ENCODE data around the gene PCK1. TPM values are rescaled to one million over a fixed set of nuclear protein-coding genes. Genes with fewer than 3 reads are reported as not detected.

The PCK1 gene
- total and polyA plus RNA-seq, 2 donors (not counting 1 experiment from before 2014, with no cell fraction given), result under 0.01 TPM; not detected in 1

- Histone ChIP-seq H3K79me2 (ENCODE audit: control insufficient read depth, insufficient read depth, low read length) (no peaks in the 10 kb centered on the region), H2AFZ (ENCODE audit: low read length) (no peak overlapping the region), H3K4me1 (ENCODE audit: control insufficient read depth, extremely low read depth, insufficient read depth, low read length) (no peaks in the 10 kb centered on the region), H3K4me2 (ENCODE audit: extremely low read depth, insufficient read depth, low read length) (no peak overlapping the region), H3K9me3 (ENCODE audit: control insufficient read depth, insufficient read depth, low read depth, low read length) (no peaks in the 10 kb centered on the region), H3K36me3 (ENCODE audit: control insufficient read depth, insufficient read depth, low read length) (no peaks in the 10 kb centered on the region), H3K27me3 (ENCODE audit: control insufficient read depth, insufficient read depth, low read length) (no peaks in the 10 kb centered on the region), H4K20me1 (ENCODE audit: control insufficient read depth, extremely low read depth, insufficient read depth, low read length) (no peaks in the 10 kb centered on the region), H3K27ac (ENCODE audit: insufficient read depth, low read length) (no peak overlapping the region), H3K9ac (ENCODE audit: insufficient read depth, low read length) (no peak overlapping the region), H3K4me3 (replicated peaks in 1 of 4; ENCODE audit: control extremely low read depth in 1 of 4, insufficient read depth in 1 of 4, low read depth in 3 of 4, low read length in 4 of 4) (no peak overlapping the region)
- TF ChIP-seq EZH2 (IDR thresholded peaks at IDR 0.05; ENCODE audit: low read length, missing control alignments), result no peak
- no peak for TF ChIP-seq CTCF (conservative IDR thresholded peaks at IDR 0.05 in 1 of 2, IDR thresholded peaks at IDR 0.05 in 1 of 2; ENCODE audit: low read depth in 1 of 2, low read length in 2 of 2)
- no peak for DNase-seq (ENCODE audit: low read depth in 2 of 2)
Observed at GRCh38 chr20:57611586-57612311, 50.8 kb downstream of the PCK1 start.

- H3K36me3 ChIP-seq (ENCODE audit: control insufficient read depth, insufficient read depth, low read length), result no peaks in the 10 kb centered on the region
- no peaks in the 10 kb centered on the region for H4K20me1 ChIP-seq (ENCODE audit: control insufficient read depth, extremely low read depth, insufficient read depth, low read length)
- DNase-seq (ENCODE audit: low read depth in 2 of 2), result no peak
- no peak overlapping the region for H3K4me2 ChIP-seq (ENCODE audit: extremely low read depth, insufficient read depth, low read length)
- H3K4me1 ChIP-seq (ENCODE audit: control insufficient read depth, extremely low read depth, insufficient read depth, low read length), result no peaks in the 10 kb centered on the region
- TF ChIP-seq CTCF (conservative IDR thresholded peaks at IDR 0.05 in 1 of 2, IDR thresholded peaks at IDR 0.05 in 1 of 2; ENCODE audit: low read depth in 1 of 2, low read length in 2 of 2) (no peak), EZH2 (IDR thresholded peaks at IDR 0.05; ENCODE audit: low read length, missing control alignments) (no peak)
- no peaks in the 10 kb centered on the region for H3K79me2 ChIP-seq (ENCODE audit: control insufficient read depth, insufficient read depth, low read length)
- no peak overlapping the region for H3K4me3 ChIP-seq (replicated peaks in 1 of 4; ENCODE audit: control extremely low read depth in 1 of 4, insufficient read depth in 1 of 4, low read depth in 3 of 4, low read length in 4 of 4)
- H3K27me3 ChIP-seq (ENCODE audit: control insufficient read depth, insufficient read depth, low read length), result no peaks in the 10 kb centered on the region
- H3K9ac ChIP-seq (ENCODE audit: insufficient read depth, low read length), result no peak overlapping the region
- H3K9me3 ChIP-seq (ENCODE audit: control insufficient read depth, insufficient read depth, low read depth, low read length), result no peaks in the 10 kb centered on the region
- H2AFZ ChIP-seq (ENCODE audit: low read length), result no peak overlapping the region
- no peak overlapping the region for H3K27ac ChIP-seq (ENCODE audit: insufficient read depth, low read length)
Observed at GRCh38 chr20:57612436-57612835, 51.5 kb downstream of the PCK1 start.

- H3K9me3 ChIP-seq (ENCODE audit: control insufficient read depth, insufficient read depth, low read depth, low read length), result no peaks in the 10 kb centered on the region
- no peak overlapping the region for H3K27ac ChIP-seq (ENCODE audit: insufficient read depth, low read length)
- H3K4me3 ChIP-seq (replicated peaks in 1 of 4; ENCODE audit: control extremely low read depth in 1 of 4, insufficient read depth in 1 of 4, low read depth in 3 of 4, low read length in 4 of 4), result no peak overlapping the region
- H2AFZ ChIP-seq (ENCODE audit: low read length), result no peak overlapping the region
- DNase-seq (ENCODE audit: low read depth in 2 of 2), result no peak
- H3K36me3 ChIP-seq (ENCODE audit: control insufficient read depth, insufficient read depth, low read length), result no peaks in the 10 kb centered on the region
- no peaks in the 10 kb centered on the region for H3K4me1 ChIP-seq (ENCODE audit: control insufficient read depth, extremely low read depth, insufficient read depth, low read length)
- no peaks in the 10 kb centered on the region for H3K27me3 ChIP-seq (ENCODE audit: control insufficient read depth, insufficient read depth, low read length)
- H4K20me1 ChIP-seq (ENCODE audit: control insufficient read depth, extremely low read depth, insufficient read depth, low read length), result no peaks in the 10 kb centered on the region
- no peak overlapping the region for H3K9ac ChIP-seq (ENCODE audit: insufficient read depth, low read length)
- H3K4me2 ChIP-seq (ENCODE audit: extremely low read depth, insufficient read depth, low read length), result no peak overlapping the region
- TF ChIP-seq CTCF (conservative IDR thresholded peaks at IDR 0.05 in 1 of 2, IDR thresholded peaks at IDR 0.05 in 1 of 2; ENCODE audit: low read depth in 1 of 2, low read length in 2 of 2), result no peak
- no peak for TF ChIP-seq EZH2 (IDR thresholded peaks at IDR 0.05; ENCODE audit: low read length, missing control alignments)
- H3K79me2 ChIP-seq (ENCODE audit: control insufficient read depth, insufficient read depth, low read length), result no peaks in the 10 kb centered on the region
Observed at GRCh38 chr20:57612916-57613315, 52.0 kb downstream of the PCK1 start.

Measured in fibroblast of lung (primary cell).